CD4-positive, alpha-beta T cell (primary cell): ENCODE results near the gene PDZD4. TPM values are rescaled to one million over a fixed set of nuclear protein-coding genes. Genes with fewer than 3 reads are reported as not detected.

Experiments used
- ATAC-seq: fragments of 200-7000 bp; cut with Tn5 transposase; one replicate; pipeline ENCODE4 v1.10.0; 2022; ENCODE audit warnings: mild to moderate bottlenecking; ENCODE audit not compliant: poor library complexity
- CTCF ChIA-PET: fragments of 350-600 bp; sonication (Branson Sonifier 250); formaldehyde crosslinking; loops from one replicate; lab custom pipeline; 2021; ENCODE audit warnings: antibody characterized with exemption, inconsistent platforms; lab: Charles Lee
- POLR2A ChIA-PET: fragments of 350-600 bp; sonication (Branson Sonifier 250); formaldehyde crosslinking; loops from one replicate; lab custom pipeline; 2021; ENCODE audit warnings: antibody characterized with exemption, inconsistent platforms; lab: Charles Lee
- DNase-seq, 14 experiments: peaks; one replicate each; pipeline ENCODE4 v3.0.0-alpha.2; 2013 to 2020; ENCODE audit warnings: mixed read lengths in 2 of 14
- H3K27ac ChIP-seq, 2 donors: one replicate each; pipeline versions ENCODE4 v1.5.1 to v1.7.0; 2013; ENCODE audit warnings: low read length in 2 of 2, low read depth in 1 of 2, mild to moderate bottlenecking in 1 of 2
- H3K27me3 ChIP-seq, 2 experiments: 1 replicate in 1 of 2; 2 replicates in 1 of 2; pipeline versions ENCODE4 v1.6.1 to v1.7.0; 2013; ENCODE audit warnings: low read length in 2 of 2, control low read depth in 1 of 2, mild to moderate bottlenecking in 1 of 2, moderate library complexity in 1 of 2; ENCODE audit not compliant: insufficient read depth in 2 of 2, control insufficient read depth in 1 of 2
- H3K36me3 ChIP-seq: one replicate; pipeline ENCODE4 v1.6.1; 2013; ENCODE audit warnings: low read length, control low read depth; ENCODE audit not compliant: insufficient read depth
- H3K4me1 ChIP-seq: one replicate; pipeline ENCODE4 v1.6.1; 2013; ENCODE audit warnings: low read length, control low read depth; ENCODE audit not compliant: insufficient read depth
- H3K4me3 ChIP-seq: one replicate; pipeline ENCODE4 v1.5.1; 2013; ENCODE audit warnings: mild to moderate bottlenecking, low read length, moderate library complexity
- H3K9me3 ChIP-seq, 2 experiments: 1 replicate in 1 of 2; 2 replicates in 1 of 2; pipeline versions ENCODE4 v1.6.1 to v1.7.0; 2013; ENCODE audit warnings: low read length in 2 of 2, mild to moderate bottlenecking in 2 of 2, control low read depth in 1 of 2, moderate library complexity in 1 of 2; ENCODE audit not compliant: control insufficient read depth in 1 of 2, insufficient read depth in 1 of 2
- H3K27ac Mint-ChIP-seq: one replicate; pipeline ENCODE4 v1.8.0; 2020; ENCODE audit warnings: mixed read lengths
- H3K27me3 Mint-ChIP-seq: one replicate; pipeline ENCODE4 v1.8.0; 2021; ENCODE audit warnings: mixed read lengths
- H3K36me3 Mint-ChIP-seq: one replicate; pipeline ENCODE4 v1.8.0; 2021; ENCODE audit warnings: low read depth, mixed read lengths
- H3K4me1 Mint-ChIP-seq: one replicate; pipeline ENCODE4 v1.8.0; 2021; ENCODE audit warnings: low read depth, mixed read lengths
- H3K4me3 Mint-ChIP-seq: one replicate; pipeline ENCODE4 v1.8.0; 2020; ENCODE audit warnings: mild to moderate bottlenecking, mixed read lengths
- H3K9me3 Mint-ChIP-seq: one replicate; pipeline ENCODE4 v1.8.0; 2020; ENCODE audit warnings: mixed read lengths
- intact Hi-C, 2 experiments: fragments of 100-400 bp; cut with DNase I in 1 of 2; cut with micrococcal nuclease in 1 of 2; formaldehyde crosslinking; loops; one replicate each; pipeline versions ENCODE4 v1.15.1 to v1.9.0; 2023 to 2025; cut with DNase I, micrococcal nuclease
- total RNA-seq, 174 experiments: library from RNA in 2 of 174; stranded (reverse) in 2 of 174; gene quantifications; one replicate each; pipeline ENCODE4 v1.2.3 and lab custom pipeline; 2021 to 2026
- TF ChIP-seq, protein P1 (sequence below): fragments of 200-600 bp; IDR thresholded peaks from one replicate; pipeline ENCODE4 v1.8.0; 2022; ENCODE audit warnings: antibody characterized with exemption, mild to moderate bottlenecking

The PDZD4 gene
- total RNA-seq, 2 experiments from 2014 or later, result 24.8 to 26.8 TPM

DNA sequence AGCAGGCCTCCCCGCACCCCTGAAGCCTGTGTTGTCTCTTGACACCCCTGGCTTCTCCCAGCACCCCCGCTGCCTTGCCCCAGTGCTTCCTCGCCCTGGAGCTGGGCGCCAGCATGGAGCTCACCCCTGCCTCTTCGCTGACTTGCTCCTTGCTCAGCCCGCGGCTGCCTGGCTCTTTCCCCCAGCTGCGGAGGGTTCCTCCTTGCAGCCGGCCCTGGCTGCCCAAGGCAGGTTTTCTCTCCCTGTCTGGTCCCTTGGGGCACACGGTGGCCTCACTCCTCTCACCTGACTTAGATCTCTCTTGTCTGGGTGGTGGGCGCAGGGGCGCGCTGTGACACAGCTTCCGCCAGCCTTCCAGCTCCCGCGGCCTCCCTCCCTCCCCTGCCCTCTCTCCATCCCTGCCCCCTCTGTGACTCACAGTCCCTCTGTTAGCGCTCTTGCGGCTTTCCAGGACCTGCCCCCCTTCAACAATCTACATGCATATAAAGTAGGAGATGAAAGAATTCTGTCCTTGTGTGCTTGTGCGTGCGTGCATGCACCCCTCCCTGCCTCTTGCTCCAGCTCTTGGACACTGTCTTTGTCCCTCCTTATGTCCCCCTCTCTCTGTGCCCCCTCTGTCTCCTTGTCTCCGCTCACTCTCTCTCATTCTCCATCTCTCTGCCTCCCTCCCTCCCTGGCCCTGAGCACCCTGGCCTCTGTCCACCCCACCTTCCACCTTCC lies 64.1 kb downstream of the PDZD4 start:
- H3K9me3 Mint-ChIP-seq, result no peaks in the 10 kb centered on the region
- Histone ChIP-seq H3K27me3 (no peaks in the 10 kb centered on the region), H3K9me3 (no peaks in the 10 kb centered on the region), H3K4me1 (peaks cover 9% of the 10 kb centered on the region), H3K27ac (no peak overlapping the region), H3K4me3 (no peak overlapping the region), H3K36me3 (no peaks in the 10 kb centered on the region)
- TF ChIP-seq, protein P1, sequence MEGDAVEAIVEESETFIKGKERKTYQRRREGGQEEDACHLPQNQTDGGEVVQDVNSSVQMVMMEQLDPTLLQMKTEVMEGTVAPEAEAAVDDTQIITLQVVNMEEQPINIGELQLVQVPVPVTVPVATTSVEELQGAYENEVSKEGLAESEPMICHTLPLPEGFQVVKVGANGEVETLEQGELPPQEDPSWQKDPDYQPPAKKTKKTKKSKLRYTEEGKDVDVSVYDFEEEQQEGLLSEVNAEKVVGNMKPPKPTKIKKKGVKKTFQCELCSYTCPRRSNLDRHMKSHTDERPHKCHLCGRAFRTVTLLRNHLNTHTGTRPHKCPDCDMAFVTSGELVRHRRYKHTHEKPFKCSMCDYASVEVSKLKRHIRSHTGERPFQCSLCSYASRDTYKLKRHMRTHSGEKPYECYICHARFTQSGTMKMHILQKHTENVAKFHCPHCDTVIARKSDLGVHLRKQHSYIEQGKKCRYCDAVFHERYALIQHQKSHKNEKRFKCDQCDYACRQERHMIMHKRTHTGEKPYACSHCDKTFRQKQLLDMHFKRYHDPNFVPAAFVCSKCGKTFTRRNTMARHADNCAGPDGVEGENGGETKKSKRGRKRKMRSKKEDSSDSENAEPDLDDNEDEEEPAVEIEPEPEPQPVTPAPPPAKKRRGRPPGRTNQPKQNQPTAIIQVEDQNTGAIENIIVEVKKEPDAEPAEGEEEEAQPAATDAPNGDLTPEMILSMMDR, result no peak
- peak in 4 of 14 experiments; percentile 6 to 35 (median 30) for DNase-seq
- no peaks in the 10 kb centered on the region for H3K27me3 Mint-ChIP-seq
- H3K27ac Mint-ChIP-seq, result no peak overlapping the region
- ChIA-PET POLR2A (no interaction called here), CTCF (interaction anchor here (1.0 kb wide), 1 partner anchor 181 kb away, joined by 3 read pairs; no protein-coding TSS in a partner anchor)
- intact Hi-C loops, result loop anchor here in 1 of 2 experiments (10.0 kb wide), 1 partner anchor 119 kb away; the partner anchor contains the start of gene L1CAM
- no peak overlapping the region for H3K4me3 Mint-ChIP-seq
- H3K4me1 Mint-ChIP-seq, result peaks cover 4% of the 10 kb centered on the region
- no peak for ATAC-seq
- no peaks in the 10 kb centered on the region for H3K36me3 Mint-ChIP-seq

DNA sequence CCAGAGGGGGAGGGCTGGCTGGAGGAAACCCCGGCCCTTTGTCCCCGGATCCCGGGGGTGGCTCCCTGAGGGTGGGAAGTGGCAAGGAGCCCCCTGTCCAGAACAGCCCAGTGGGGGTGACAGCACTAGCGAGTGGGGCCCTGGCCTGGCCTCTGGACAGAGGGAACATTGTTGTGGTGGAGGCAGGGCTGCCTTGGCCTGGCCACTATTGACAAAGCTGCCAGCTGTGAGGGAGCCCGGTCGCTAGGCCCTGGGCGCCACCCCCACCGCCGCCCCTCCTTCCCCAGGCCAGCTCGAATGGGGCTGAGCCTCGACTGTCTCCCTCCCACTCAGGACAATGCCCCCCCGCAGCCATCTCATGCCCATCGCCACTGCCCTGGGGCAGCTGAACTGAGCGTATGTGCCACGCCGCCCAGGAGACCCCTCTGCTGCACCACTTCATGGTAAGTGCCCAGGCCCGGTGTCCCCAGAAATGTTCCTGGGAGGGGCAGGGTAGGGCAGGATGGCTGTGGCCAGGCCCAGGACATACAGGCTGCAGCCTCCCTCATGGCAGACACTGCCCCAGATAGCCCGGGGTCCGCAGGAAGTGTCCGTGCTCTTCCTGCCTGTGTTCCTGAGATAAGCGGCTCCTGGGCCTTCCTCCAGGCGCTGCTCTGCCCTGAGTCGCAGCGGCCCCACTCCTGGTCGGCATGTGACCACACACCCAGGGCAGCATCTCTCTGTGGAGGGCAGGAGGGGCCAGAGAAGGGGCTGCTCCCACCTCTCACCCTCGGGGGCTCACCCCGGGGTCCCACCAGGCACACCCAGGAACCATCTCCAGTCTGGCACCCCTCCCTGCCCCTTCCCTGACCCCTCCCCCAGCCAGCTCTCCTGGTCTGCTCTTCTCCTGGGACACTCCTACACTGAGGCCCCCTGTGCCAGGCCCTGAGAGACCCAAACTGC lies 64.9 kb downstream of the PDZD4 start:
- no peaks in the 10 kb centered on the region for H3K36me3 ChIP-seq
- H3K4me3 ChIP-seq, result no peak overlapping the region
- ChIA-PET POLR2A (no interaction called here), CTCF (interaction anchor here (1.0 kb wide), 1 partner anchor 182 kb away, joined by 3 read pairs; no protein-coding TSS in a partner anchor)
- H3K4me1 ChIP-seq, result peaks cover 9% of the 10 kb centered on the region
- no peak overlapping the region for H3K27ac Mint-ChIP-seq
- no peaks in the 10 kb centered on the region for H3K36me3 Mint-ChIP-seq
- H3K4me3 Mint-ChIP-seq, result no peak overlapping the region
- no peaks in the 10 kb centered on the region for H3K9me3 Mint-ChIP-seq
- H3K27me3 ChIP-seq, result no peaks in the 10 kb centered on the region
- no peaks in the 10 kb centered on the region for H3K27me3 Mint-ChIP-seq
- intact Hi-C loops, result loop anchor here in 1 of 2 experiments (10.0 kb wide), 1 partner anchor 119 kb away; the partner anchor contains the start of gene L1CAM
- ATAC-seq (no peak), DNase-seq (peak in 2 of 14 experiments; percentile 10 to 20)
- no peak overlapping the region for H3K27ac ChIP-seq
- peaks cover 4% of the 10 kb centered on the region for H3K4me1 Mint-ChIP-seq
- H3K9me3 ChIP-seq, result no peaks in the 10 kb centered on the region
- TF ChIP-seq, protein P1, result no peak

DNA sequence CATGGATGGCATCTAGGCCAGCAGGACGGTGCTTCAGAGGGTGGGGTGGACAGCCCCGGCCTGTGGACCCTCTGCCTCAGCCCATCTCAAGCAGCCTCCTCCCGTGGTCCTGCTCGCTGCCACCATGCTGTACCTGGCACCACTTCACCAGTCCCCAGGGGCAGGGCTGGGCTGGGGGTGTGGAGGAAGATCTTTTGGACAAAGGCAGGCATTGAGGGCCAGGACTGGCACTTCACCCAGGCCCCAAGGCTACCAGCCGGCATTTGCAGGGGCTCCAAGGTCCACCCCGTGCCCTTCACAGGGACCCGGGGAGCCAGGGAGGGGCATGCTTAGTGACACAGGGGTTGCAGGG lies 65.6 kb downstream of the PDZD4 start:
- no peaks in the 10 kb centered on the region for H3K9me3 ChIP-seq
- no peaks in the 10 kb centered on the region for H3K9me3 Mint-ChIP-seq
- ChIA-PET POLR2A (no interaction called here), CTCF (interaction anchor here (0.7 to 1.1 kb wide), 2 partner anchors 13 to 181 kb away, joined by 3 to 4 read pairs; no protein-coding TSS in a partner anchor)
- no peaks in the 10 kb centered on the region for H3K27me3 ChIP-seq
- H3K4me3 ChIP-seq, result no peak overlapping the region
- no peaks in the 10 kb centered on the region for H3K36me3 ChIP-seq
- no peak overlapping the region for H3K27ac ChIP-seq
- no peaks in the 10 kb centered on the region for H3K36me3 Mint-ChIP-seq
- H3K4me3 Mint-ChIP-seq, result no peak overlapping the region
- TF ChIP-seq, protein P1, result no peak
- H3K4me1 ChIP-seq, result peaks cover 9% of the 10 kb centered on the region
- ATAC-seq (no peak), DNase-seq (peak in 1 of 14 experiments; percentile 5)
- H3K27me3 Mint-ChIP-seq, result no peaks in the 10 kb centered on the region
- H3K27ac Mint-ChIP-seq, result no peak overlapping the region
- intact Hi-C loops, result loop anchor here (1.0 to 10.0 kb wide), 3 partner anchors 120 to 189 kb away; partner anchors contain the start of gene L1CAM (in 1 of the 2)
- peaks cover 4% of the 10 kb centered on the region for H3K4me1 Mint-ChIP-seq
